Liver (tissue), 9 donors: ENCODE measurements around the gene DOCK9. TPM values are rescaled to one million over a fixed set of nuclear protein-coding genes. Genes with fewer than 3 reads are reported as not detected.

Experiments used
- DNase-seq: peaks from one replicate; pipeline ENCODE4 v3.0.0-alpha.2; 2017; ENCODE audit warnings: low spot score
- H3K27ac ChIP-seq, 2 donors: one replicate each; pipeline ENCODE4 v1.7.0; 2013; ENCODE audit warnings: inconsistent platforms in 2 of 2, low read length in 2 of 2, control low read depth in 1 of 2, low read depth in 1 of 2, mild to moderate bottlenecking in 1 of 2
- H3K27me3 ChIP-seq, 4 donors: one replicate each; pipeline versions ENCODE4 v1.6.1 to v1.7.0; 2013; ENCODE audit warnings: low read length in 3 of 4, inconsistent platforms in 1 of 4, mild to moderate bottlenecking in 1 of 4, moderate library complexity in 1 of 4; ENCODE audit not compliant: control insufficient read depth in 4 of 4, insufficient read depth in 4 of 4
- H3K36me3 ChIP-seq, 4 donors: one replicate each; pipeline versions ENCODE4 v1.6.1 to v1.7.0; 2013; ENCODE audit warnings: low read length in 3 of 4, mild to moderate bottlenecking in 3 of 4, low read depth in 1 of 4, moderate library complexity in 1 of 4; ENCODE audit not compliant: control insufficient read depth in 4 of 4, insufficient read depth in 3 of 4
- H3K4me1 ChIP-seq, 4 donors: one replicate each; pipeline versions ENCODE4 v1.6.1 to v1.7.0; 2013; ENCODE audit warnings: low read length in 3 of 4, mild to moderate bottlenecking in 3 of 4, moderate library complexity in 1 of 4; ENCODE audit not compliant: control insufficient read depth in 4 of 4, insufficient read depth in 4 of 4
- H3K4me3 ChIP-seq, 3 donors: one replicate each; pipeline versions ENCODE4 v1.6.1 to v1.7.0; 2013; ENCODE audit warnings: low read length in 3 of 3, control low read depth in 1 of 3, low read depth in 1 of 3, mild to moderate bottlenecking in 1 of 3
- H3K9ac ChIP-seq, 2 donors: one replicate each; pipeline ENCODE4 v1.7.0; 2013; ENCODE audit warnings: low read length in 2 of 2, mild to moderate bottlenecking in 2 of 2, moderate library complexity in 2 of 2, control low read depth in 1 of 2, low read depth in 1 of 2
- H3K9me3 ChIP-seq, 4 donors: one replicate each; pipeline versions ENCODE4 v1.6.1 to v1.7.0; 2013; ENCODE audit warnings: low read length in 3 of 4; ENCODE audit not compliant: control insufficient read depth in 4 of 4
- EGR1 ChIP-seq, 2 donors: IDR thresholded peaks; 2 replicates each; pipeline ENCODE4 v1.6.1; 2016 to 2018; ENCODE audit warnings: antibody characterized with exemption in 2 of 2, low read depth in 2 of 2
- FOXA1 ChIP-seq: IDR thresholded peaks from 2 replicates; pipeline ENCODE4 v1.6.1; 2016; ENCODE audit warnings: antibody characterized with exemption
- FOXA2 ChIP-seq: IDR thresholded peaks from 2 replicates; pipeline ENCODE4 v1.6.1; 2016; ENCODE audit warnings: antibody characterized with exemption
- GABPA ChIP-seq, 2 donors: IDR thresholded peaks in 1 of 2; conservative IDR thresholded peaks in 1 of 2; 2 replicates each; pipeline ENCODE4 v1.6.1; 2016; ENCODE audit warnings: antibody characterized with exemption in 2 of 2, mild to moderate bottlenecking in 1 of 2, moderate library complexity in 1 of 2
- HNF4A ChIP-seq, 2 donors: conservative IDR thresholded peaks; 2 replicates each; pipeline ENCODE4 v1.6.1; 2016; ENCODE audit warnings: antibody characterized with exemption in 2 of 2, mild to moderate bottlenecking in 2 of 2
- HNF4G ChIP-seq: IDR thresholded peaks from 2 replicates; pipeline ENCODE4 v1.6.1; 2016; ENCODE audit warnings: antibody characterized with exemption
- JUND ChIP-seq, 2 donors: IDR thresholded peaks; 2 replicates each; pipeline ENCODE4 v1.6.1; 2016; ENCODE audit warnings: antibody characterized with exemption in 2 of 2
- NR2F2 ChIP-seq: IDR thresholded peaks from 2 replicates; pipeline ENCODE4 v1.6.1; 2016; ENCODE audit warnings: antibody characterized with exemption
- RAD21 ChIP-seq, 2 donors: IDR thresholded peaks; 2 replicates each; pipeline ENCODE4 v1.6.1; 2016; ENCODE audit warnings: antibody characterized with exemption in 2 of 2, mild to moderate bottlenecking in 2 of 2
- RXRA ChIP-seq, 2 donors: IDR thresholded peaks; 2 replicates each; pipeline ENCODE4 v1.6.1; 2017 to 2018; ENCODE audit warnings: antibody characterized with exemption in 2 of 2, mild to moderate bottlenecking in 1 of 2
- SP1 ChIP-seq: IDR thresholded peaks from 2 replicates; pipeline ENCODE4 v1.6.1; 2018; ENCODE audit warnings: antibody characterized with exemption, mild to moderate bottlenecking
- TAF1 ChIP-seq: conservative IDR thresholded peaks from 2 replicates; pipeline ENCODE4 v1.6.1; 2016; ENCODE audit warnings: antibody characterized with exemption, mild to moderate bottlenecking
- YY1 ChIP-seq: IDR thresholded peaks from 2 replicates; pipeline ENCODE4 v1.6.1; 2016; ENCODE audit warnings: antibody characterized with exemption, mild to moderate bottlenecking
- WGBS: extraction: QIAGEN DNeasy Blood & Tissue Kit; methylation state at CpG from one replicate; pipeline ENCODE4 v1.1.7; 2013; 5-methylcytosine and 5-hydroxymethylcytosine counted together
- polyA plus RNA-seq, 2 donors: library from polyadenylated mRNA; stranded (reverse) in 1 of 2; unstranded in 1 of 2; fragments of 200-250 nt in 1 of 2; fragments of >200 nt in 1 of 2; fragmentation: Nextera tagmentation in 1 of 2; extraction: Ambion mirVana in 1 of 2; gene quantifications; one replicate each; pipeline versions ENCODE4 v1.2.1 to v1.2.3, GENCODE V29; 2013 to 2015
- total RNA-seq, 2 donors: library from RNA; depleted of rRNA; stranded (reverse); fragments of >200 nt; gene quantifications; one replicate each; pipeline ENCODE4 v1.2.3, GENCODE V29; 2014
- TF ChIP-seq, protein P1 (sequence below): IDR thresholded peaks from 2 replicates; pipeline ENCODE4 v1.6.1; 2016; ENCODE audit warnings: antibody characterized with exemption
- TF ChIP-seq, protein P2 (sequence below): IDR thresholded peaks from 2 replicates; pipeline ENCODE4 v1.6.1; 2016; ENCODE audit warnings: antibody characterized with exemption
- TF ChIP-seq, protein P3 (sequence below): fragments of 150-350 bp; IDR thresholded peaks from 2 replicates; pipeline ENCODE4 v1.5.1; 2017; ENCODE audit warnings: improper control_type of control experiment, low read depth, low read length; ENCODE audit not compliant: missing input control
- TF ChIP-seq, protein P4 (sequence below): IDR thresholded peaks from 2 replicates; pipeline ENCODE4 v1.6.1; 2016; ENCODE audit warnings: antibody characterized with exemption
- TF ChIP-seq, protein P5 (sequence below): IDR thresholded peaks from 2 replicates; pipeline ENCODE4 v1.6.1; 2016; ENCODE audit warnings: antibody characterized with exemption, mild to moderate bottlenecking
- donor health status: healthy.
- donor health status: healthy.
- donor health status: healthy.
- donor health status: healthy.
- donor health status: healthy.

DOCK9 gene
- total and polyA plus RNA-seq, 4 donors = 5.4 to 31.3 (median 10.6) TPM

DNA sequence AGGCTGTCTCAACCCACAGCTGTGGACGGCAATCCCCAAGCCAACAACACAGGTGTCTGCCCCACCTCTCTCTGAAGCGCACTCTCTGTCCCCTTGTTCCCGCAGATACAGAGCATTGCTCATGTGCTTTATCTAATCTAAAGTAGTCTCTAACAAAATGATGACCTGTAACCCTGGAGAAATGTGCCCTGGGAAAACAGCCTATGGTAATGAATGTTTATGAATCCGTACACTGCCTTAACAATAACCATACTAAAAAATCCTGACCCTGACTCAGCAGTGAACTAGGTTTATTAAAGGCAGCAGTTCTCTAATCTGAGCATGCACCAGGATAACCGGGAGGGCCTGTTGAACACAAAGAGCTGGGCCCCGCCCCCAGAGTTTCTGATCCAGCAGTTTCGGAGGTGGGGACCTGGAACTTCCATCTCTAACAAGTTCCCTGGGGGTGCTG is 174.7 kb downstream of the DOCK9 start (continued):
- TF ChIP-seq, protein P1, sequence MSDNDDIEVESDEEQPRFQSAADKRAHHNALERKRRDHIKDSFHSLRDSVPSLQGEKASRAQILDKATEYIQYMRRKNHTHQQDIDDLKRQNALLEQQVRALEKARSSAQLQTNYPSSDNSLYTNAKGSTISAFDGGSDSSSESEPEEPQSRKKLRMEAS = no peak
- TF ChIP-seq, protein P2, sequence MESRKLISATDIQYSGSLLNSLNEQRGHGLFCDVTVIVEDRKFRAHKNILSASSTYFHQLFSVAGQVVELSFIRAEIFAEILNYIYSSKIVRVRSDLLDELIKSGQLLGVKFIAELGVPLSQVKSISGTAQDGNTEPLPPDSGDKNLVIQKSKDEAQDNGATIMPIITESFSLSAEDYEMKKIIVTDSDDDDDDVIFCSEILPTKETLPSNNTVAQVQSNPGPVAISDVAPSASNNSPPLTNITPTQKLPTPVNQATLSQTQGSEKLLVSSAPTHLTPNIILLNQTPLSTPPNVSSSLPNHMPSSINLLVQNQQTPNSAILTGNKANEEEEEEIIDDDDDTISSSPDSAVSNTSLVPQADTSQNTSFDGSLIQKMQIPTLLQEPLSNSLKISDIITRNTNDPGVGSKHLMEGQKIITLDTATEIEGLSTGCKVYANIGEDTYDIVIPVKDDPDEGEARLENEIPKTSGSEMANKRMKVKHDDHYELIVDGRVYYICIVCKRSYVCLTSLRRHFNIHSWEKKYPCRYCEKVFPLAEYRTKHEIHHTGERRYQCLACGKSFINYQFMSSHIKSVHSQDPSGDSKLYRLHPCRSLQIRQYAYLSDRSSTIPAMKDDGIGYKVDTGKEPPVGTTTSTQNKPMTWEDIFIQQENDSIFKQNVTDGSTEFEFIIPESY = no peak
- TF ChIP-seq SP1 = no peak
- TF ChIP-seq FOXA2 = no peak

DNA sequence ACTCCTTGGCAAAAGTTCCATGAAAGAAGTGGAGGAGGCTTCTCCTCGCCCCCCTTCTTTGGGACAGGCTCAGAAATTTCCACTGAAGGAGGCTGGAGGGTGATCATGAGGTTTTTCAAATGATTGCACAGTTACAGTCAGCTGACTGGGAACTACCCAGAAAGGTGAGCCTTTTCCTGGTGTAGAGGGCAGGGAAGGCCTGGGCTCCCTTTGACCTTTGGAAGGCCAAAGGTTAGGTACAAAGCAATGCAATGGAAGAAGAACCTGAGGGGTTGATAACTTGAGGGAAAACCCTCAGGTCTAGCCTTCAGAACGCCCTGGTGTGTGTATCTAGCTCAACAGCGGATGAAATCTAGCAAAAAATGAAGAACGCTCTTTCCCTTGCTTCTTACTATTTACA is 175.3 kb downstream of the DOCK9 start:
- H3K9me3 ChIP-seq = no peaks in the 10 kb centered on the region
- H3K27ac ChIP-seq = peak overlapping the region in 1 of 2 donors; percentile 40
- WGBS = 93% methylated on average over 4 of the region's 4 CpGs
- H3K4me3 ChIP-seq = no peak overlapping the region
- H3K4me1 ChIP-seq = peaks cover 4 to 21% (median 11%) of the 10 kb centered on the region in 4 donors
- no peaks in the 10 kb centered on the region for H3K27me3 ChIP-seq
- no peak for TF ChIP-seq FOXA2
- TF ChIP-seq SP1 = peak; percentile 48
- peak; percentile 17 for TF ChIP-seq YY1
- no peak for TF ChIP-seq GABPA (IDR thresholded peaks at IDR 0.05 in 1 of 2, conservative IDR thresholded peaks at IDR 0.05 in 1 of 2)
- TF ChIP-seq, protein P3, sequence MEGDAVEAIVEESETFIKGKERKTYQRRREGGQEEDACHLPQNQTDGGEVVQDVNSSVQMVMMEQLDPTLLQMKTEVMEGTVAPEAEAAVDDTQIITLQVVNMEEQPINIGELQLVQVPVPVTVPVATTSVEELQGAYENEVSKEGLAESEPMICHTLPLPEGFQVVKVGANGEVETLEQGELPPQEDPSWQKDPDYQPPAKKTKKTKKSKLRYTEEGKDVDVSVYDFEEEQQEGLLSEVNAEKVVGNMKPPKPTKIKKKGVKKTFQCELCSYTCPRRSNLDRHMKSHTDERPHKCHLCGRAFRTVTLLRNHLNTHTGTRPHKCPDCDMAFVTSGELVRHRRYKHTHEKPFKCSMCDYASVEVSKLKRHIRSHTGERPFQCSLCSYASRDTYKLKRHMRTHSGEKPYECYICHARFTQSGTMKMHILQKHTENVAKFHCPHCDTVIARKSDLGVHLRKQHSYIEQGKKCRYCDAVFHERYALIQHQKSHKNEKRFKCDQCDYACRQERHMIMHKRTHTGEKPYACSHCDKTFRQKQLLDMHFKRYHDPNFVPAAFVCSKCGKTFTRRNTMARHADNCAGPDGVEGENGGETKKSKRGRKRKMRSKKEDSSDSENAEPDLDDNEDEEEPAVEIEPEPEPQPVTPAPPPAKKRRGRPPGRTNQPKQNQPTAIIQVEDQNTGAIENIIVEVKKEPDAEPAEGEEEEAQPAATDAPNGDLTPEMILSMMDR = no peak
- TF ChIP-seq, protein P4, sequence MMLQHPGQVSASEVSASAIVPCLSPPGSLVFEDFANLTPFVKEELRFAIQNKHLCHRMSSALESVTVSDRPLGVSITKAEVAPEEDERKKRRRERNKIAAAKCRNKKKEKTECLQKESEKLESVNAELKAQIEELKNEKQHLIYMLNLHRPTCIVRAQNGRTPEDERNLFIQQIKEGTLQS = no peak
- no peak for TF ChIP-seq TAF1
- peak; percentile 94 for TF ChIP-seq NR2F2
- TF ChIP-seq FOXA1 = no peak
- peak; percentile 85 to 86 for TF ChIP-seq HNF4A (conservative IDR thresholded peaks at IDR 0.05)
- peak in 1 of 2 donors; percentile 35 for TF ChIP-seq RAD21 (IDR thresholded peaks at IDR 0.05)
- peak in 1 of 2 donors; percentile 67 for TF ChIP-seq EGR1 (IDR thresholded peaks at IDR 0.05; ENCODE audit: low read depth in 2 of 2)
- peak; percentile 79 to 80 for TF ChIP-seq RXRA (IDR thresholded peaks at IDR 0.05)
- peak in 1 of 2 donors; percentile 48 for TF ChIP-seq JUND (IDR thresholded peaks at IDR 0.05)
- TF ChIP-seq, protein P5, sequence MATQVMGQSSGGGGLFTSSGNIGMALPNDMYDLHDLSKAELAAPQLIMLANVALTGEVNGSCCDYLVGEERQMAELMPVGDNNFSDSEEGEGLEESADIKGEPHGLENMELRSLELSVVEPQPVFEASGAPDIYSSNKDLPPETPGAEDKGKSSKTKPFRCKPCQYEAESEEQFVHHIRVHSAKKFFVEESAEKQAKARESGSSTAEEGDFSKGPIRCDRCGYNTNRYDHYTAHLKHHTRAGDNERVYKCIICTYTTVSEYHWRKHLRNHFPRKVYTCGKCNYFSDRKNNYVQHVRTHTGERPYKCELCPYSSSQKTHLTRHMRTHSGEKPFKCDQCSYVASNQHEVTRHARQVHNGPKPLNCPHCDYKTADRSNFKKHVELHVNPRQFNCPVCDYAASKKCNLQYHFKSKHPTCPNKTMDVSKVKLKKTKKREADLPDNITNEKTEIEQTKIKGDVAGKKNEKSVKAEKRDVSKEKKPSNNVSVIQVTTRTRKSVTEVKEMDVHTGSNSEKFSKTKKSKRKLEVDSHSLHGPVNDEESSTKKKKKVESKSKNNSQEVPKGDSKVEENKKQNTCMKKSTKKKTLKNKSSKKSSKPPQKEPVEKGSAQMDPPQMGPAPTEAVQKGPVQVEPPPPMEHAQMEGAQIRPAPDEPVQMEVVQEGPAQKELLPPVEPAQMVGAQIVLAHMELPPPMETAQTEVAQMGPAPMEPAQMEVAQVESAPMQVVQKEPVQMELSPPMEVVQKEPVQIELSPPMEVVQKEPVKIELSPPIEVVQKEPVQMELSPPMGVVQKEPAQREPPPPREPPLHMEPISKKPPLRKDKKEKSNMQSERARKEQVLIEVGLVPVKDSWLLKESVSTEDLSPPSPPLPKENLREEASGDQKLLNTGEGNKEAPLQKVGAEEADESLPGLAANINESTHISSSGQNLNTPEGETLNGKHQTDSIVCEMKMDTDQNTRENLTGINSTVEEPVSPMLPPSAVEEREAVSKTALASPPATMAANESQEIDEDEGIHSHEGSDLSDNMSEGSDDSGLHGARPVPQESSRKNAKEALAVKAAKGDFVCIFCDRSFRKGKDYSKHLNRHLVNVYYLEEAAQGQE = no peak
- TF ChIP-seq, protein P2 = no peak
- peak; percentile 52 for TF ChIP-seq HNF4G
- TF ChIP-seq, protein P1 = peak; percentile 70
- no peak overlapping the region for H3K9ac ChIP-seq
- DNase-seq = no peak
- peaks cover 2 to 11% (median 3%) of the 10 kb centered on the region in 4 donors for H3K36me3 ChIP-seq
